T-helper 1 cell treated with Interleukin-12 subunit alpha and Interleukin-12 subunit beta and Interleukin-4 antibody, amounts not matched to agents 30 μg/mL and 1 μg/mL, for 36 hours (primary cell): ENCODE results near the gene RSAD1.

ENCODE experiments used
- H3K27ac Mint-ChIP-seq: one replicate; pipeline ENCODE4 v1.8.0; 2021; ENCODE audit warnings: mild to moderate bottlenecking, mixed read lengths
- H3K27me3 Mint-ChIP-seq: one replicate; pipeline ENCODE4 v1.8.0; 2021; ENCODE audit warnings: low read depth, mixed read lengths
- H3K36me3 Mint-ChIP-seq: one replicate; pipeline ENCODE4 v1.8.0; 2021; ENCODE audit warnings: low read depth, mixed read lengths
- H3K4me1 Mint-ChIP-seq: one replicate; pipeline ENCODE4 v1.8.0; 2021; ENCODE audit warnings: low read depth, mixed read lengths
- H3K4me3 Mint-ChIP-seq: one replicate; pipeline ENCODE4 v1.8.0; 2021; ENCODE audit warnings: mild to moderate bottlenecking, moderate library complexity, mixed read lengths
- H3K9me3 Mint-ChIP-seq: one replicate; pipeline ENCODE4 v1.8.0; 2021; ENCODE audit warnings: mixed read lengths

Gene RSAD1

DNA sequence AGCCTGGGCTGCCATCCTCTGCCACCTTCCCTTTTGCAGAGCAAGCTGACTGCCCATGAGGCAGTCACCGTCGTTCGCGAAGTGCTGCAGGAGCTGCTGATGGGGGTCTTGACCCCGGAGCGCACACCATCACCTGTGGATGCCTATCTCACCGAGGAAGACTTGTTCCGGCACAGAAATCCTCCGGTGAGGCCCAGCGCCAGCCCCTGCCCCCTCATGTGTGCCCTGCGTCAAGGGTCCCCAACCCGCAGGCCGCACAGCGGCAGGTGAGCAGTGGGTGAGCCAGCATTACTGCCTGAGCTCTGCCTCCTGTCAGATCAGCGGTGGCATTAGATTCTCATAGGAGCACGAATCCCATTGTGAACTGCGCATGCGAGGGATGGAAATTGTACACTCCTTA, 46.2 kb downstream of the RSAD1 start:
- H3K4me3 Mint-ChIP-seq = no peak overlapping the region
- no peak overlapping the region for H3K27ac Mint-ChIP-seq
- no peaks in the 10 kb centered on the region for H3K9me3 Mint-ChIP-seq
- no peaks in the 10 kb centered on the region for H3K4me1 Mint-ChIP-seq
- no peaks in the 10 kb centered on the region for H3K36me3 Mint-ChIP-seq
- peaks cover 8% of the 10 kb centered on the region for H3K27me3 Mint-ChIP-seq

DNA sequence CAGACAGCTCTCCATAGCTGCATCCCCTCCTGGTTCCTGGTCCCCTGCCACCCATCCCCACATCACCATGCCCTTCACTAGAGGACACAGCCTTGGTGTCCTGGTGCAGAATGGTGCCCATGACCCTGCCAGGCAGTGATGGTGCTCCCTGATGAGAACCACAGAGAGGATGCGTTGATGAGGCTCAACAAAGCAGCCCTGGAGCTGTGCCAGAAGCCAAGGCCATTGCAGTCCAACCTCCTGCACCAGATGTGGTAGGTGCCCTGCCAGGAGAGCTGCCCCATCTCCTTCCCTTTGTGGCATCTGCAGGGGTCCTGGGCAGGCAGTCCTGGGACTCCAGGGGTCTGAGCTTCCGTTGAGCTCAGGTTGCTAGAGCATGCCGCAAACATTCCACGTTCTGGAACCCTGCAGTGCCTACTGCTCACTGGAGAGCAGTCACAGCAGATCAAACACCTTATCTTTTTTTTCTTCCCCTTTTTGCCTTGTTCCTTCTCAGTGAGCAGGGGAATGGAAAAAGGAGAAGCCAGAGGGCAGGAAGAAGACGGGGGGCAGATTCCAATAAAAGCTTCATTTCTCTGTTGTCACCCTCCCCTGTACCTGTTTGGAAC, 48.6 kb downstream of the RSAD1 start:
- Mint-ChIP-seq H3K27ac (no peak overlapping the region), H3K36me3 (no peaks in the 10 kb centered on the region), H3K27me3 (peaks cover 25% of the 10 kb centered on the region), H3K9me3 (no peaks in the 10 kb centered on the region), H3K4me1 (no peaks in the 10 kb centered on the region), H3K4me3 (no peak overlapping the region)

DNA sequence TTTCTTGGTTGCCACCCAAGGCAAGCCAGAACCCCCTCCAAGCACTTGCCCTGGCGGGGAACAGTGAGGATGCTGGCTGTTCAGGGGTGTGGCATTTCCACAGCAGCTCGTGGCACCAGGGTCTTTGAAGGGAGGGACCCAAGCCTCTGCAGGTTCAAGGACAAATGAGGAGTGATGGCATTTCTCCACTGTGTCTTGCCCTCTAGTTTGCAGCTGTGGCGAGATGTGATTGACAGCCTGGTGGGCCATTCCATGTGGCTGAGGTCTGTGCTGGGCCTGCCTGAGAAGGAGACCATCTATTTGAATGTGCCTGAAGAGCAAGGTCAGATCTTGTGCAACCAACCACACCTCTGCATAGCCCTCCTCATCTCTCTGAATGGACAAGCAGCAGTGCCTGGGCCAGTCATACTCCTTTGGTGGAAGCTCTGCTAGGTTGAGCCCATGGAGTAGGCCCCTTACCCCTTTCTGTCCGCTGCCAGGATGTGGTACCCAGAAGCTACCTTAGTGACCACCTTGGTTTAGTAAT, 49.4 kb downstream of the RSAD1 start:
- H3K27me3 Mint-ChIP-seq = peaks cover 30% of the 10 kb centered on the region
- no peak overlapping the region for H3K27ac Mint-ChIP-seq
- no peaks in the 10 kb centered on the region for H3K4me1 Mint-ChIP-seq
- H3K9me3 Mint-ChIP-seq = no peaks in the 10 kb centered on the region
- H3K36me3 Mint-ChIP-seq = no peaks in the 10 kb centered on the region
- H3K4me3 Mint-ChIP-seq = no peak overlapping the region

DNA sequence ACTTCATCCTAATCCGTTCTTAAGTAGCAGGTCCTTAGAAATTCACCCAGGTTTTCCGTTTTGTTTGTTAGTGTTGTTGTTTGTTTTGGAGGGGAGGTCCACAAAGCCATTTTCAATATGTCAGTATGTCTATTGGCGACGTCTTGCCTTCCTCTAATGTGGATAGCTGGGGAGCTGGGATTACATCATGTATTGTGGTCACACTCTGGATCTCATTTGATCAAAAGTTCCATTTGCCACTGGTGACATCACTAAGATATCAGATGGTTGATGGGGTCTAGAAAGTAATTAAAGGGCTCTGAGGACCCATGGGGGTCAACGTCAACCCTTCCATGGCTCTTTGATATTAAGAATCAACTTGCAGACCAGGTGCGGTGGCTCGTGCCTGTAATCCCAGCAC, 51.2 kb downstream of the RSAD1 start:
- Mint-ChIP-seq H3K4me1 (peaks cover 3% of the 10 kb centered on the region), H3K27ac (no peak overlapping the region), H3K4me3 (no peak overlapping the region), H3K27me3 (peaks cover 48% of the 10 kb centered on the region), H3K9me3 (no peaks in the 10 kb centered on the region), H3K36me3 (no peaks in the 10 kb centered on the region)

DNA sequence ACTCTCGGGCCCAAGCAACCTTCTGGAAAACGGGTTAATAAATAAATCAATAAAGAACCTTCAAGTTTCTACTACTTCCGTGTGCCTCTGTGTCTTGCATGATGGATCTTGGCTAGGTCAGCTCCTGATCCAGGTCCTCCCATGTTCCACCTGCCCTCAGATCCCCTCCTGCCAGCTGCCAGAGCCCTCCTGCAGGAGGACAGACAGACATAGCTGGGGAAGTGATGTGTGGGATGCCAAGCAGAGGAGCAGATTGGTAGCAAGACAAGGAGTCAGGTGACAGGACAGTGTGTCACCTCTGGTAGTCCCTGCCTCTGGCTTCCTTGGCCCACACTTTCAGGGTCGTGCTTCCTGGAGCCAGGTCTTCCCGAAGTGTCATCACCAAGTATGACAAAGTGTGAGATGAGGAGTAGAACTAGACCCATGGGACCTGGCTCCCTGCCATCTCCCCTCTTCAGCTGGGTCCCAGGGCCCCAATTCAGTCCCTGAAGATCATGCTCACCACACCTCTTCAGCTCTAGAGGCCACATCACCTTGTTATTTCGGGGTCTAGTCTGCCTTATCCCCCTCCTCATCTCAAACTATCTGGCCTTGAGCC, 52.9 kb downstream of the RSAD1 start:
- Mint-ChIP-seq H3K4me3 (no peak overlapping the region), H3K27me3 (peaks cover 57% of the 10 kb centered on the region), H3K36me3 (no peaks in the 10 kb centered on the region), H3K27ac (no peak overlapping the region), H3K4me1 (peaks cover 3% of the 10 kb centered on the region), H3K9me3 (no peaks in the 10 kb centered on the region)

DNA sequence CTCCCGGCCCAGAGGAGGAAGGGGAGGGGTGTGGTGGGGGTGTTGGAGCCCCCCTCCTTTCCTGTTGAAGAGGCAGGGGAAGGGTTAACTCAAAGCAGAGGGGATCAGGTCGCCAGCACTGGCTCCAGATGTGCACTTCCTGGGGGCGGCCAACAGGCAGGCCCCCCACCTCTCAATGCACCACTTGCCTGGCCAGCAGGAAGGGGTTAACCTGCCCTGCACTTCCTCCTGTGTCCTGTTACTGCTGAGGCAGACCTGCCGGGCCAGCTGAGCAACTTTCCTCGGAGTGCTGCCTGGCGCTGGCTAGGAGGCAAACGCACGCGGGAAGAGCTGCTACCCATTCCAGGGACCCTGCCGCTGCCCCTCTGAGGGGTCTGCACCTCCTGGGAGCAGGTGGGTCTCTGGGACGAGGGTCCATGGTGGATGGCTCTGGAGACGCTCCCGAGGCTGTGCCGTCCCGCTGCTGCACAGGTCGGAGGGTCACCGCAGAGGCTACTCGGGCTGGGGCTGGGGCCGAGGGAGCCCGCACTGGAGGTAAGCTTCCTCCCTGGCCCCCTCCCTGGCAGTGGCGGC, 53.9 kb downstream of the RSAD1 start, which contains the start of gene EPN3:
Gene EPN3, plus strand, starts transcription at position 284 of the 573 bp plus-strand sequence. CDS start 3,822 bp downstream, outside the sequence.
- Mint-ChIP-seq H3K27me3 (peaks cover 57% of the 10 kb centered on the region), H3K4me1 (peaks cover 3% of the 10 kb centered on the region), H3K4me3 (no peak within 1 kb of the TSS), H3K9me3 (no peaks in the 10 kb centered on the region), H3K27ac (no peak within 1 kb of the TSS), H3K36me3 (no peaks in the 10 kb centered on the region)

DNA sequence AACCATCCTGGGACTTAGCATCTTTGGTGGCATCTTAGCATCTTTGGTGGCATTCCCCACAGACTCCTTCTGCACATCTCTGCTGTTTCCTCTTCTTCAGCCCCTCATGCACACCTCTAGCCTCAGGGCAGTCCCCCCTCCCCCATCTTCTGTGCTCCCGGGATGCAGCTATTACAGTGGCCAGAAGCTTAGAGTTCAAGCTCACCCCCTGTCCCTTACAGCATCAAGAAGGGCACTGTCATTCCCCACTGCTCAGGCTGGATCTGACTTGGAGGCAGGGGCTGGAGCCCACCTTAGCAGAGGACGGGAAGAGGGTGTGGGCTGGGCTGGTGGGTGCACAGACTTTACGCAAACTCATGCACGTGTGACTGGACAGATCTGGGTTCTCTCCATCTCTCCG, 54.5 kb downstream of the RSAD1 start:
- no peaks in the 10 kb centered on the region for H3K9me3 Mint-ChIP-seq
- no peak overlapping the region for H3K4me3 Mint-ChIP-seq
- H3K27me3 Mint-ChIP-seq = peaks cover 57% of the 10 kb centered on the region
- peaks cover 3% of the 10 kb centered on the region for H3K4me1 Mint-ChIP-seq
- H3K27ac Mint-ChIP-seq = no peak overlapping the region
- H3K36me3 Mint-ChIP-seq = no peaks in the 10 kb centered on the region

DNA sequence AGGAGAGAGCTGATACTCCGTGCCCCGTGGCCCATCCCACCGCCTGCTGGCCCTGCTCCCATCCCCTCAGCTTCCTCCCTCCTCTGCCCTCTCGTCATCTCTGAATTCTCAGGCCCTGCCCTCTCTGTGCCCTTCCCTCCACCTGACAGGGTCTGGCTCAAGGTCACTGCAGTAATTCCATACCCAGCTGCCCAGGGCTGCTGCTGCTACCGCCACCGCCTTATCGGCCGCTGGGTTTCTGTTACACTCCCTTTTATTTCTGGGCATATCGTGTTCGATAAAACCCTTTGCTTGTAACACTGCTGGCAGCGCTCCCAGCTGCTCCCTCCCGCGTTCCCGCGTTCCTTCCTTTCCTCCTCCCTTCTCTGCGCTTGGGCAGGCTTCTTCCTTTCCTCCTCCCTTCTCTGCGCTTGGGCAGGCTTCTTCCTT, 55.1 kb downstream of the RSAD1 start:
- H3K4me1 Mint-ChIP-seq = peaks cover 3% of the 10 kb centered on the region
- peaks cover 57% of the 10 kb centered on the region for H3K27me3 Mint-ChIP-seq

DNA sequence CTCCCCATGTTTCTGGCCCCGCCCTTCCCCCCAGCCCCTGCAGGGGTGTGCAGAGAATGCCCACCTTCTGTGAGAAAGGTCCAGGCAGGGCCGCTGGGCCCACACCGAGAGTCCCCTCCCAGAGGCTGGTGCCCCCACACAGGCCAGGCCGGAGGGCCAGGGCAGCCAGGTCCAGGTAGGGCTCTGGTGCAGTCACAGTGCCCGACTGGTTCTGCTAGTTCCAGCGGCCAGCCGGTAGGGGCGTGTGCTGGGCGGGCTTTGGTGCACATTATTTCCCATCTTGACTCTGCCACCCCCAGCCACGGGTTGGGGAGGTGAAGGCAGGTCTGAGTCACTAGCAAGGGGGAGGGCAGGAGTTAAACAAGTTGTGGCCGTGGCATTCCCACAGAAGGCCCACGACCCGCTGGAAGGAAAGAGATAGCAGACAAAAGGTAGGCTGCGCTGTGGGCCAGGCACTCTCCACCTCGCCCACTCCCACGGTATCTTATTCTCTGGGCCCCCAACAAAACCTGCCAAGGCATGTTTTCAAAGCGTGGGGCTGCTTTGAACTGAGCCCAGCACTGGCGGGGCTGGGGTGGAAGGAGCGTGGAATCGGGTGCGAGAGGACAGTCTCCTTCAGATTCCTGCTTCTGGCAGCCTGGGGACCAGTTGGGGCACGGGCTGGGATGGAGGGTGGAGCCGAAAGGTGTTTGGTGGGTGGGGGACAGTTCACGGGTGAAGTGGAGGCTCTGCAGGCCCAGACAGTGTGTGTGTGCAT, 55.7 kb downstream of the RSAD1 start:
- no peak overlapping the region for H3K4me3 Mint-ChIP-seq
- peaks cover 3% of the 10 kb centered on the region for H3K4me1 Mint-ChIP-seq
- no peaks in the 10 kb centered on the region for H3K36me3 Mint-ChIP-seq
- H3K9me3 Mint-ChIP-seq = no peaks in the 10 kb centered on the region
- no peak overlapping the region for H3K27ac Mint-ChIP-seq
- H3K27me3 Mint-ChIP-seq = peaks cover 53% of the 10 kb centered on the region

More for the DNA sequence above, 55.1 kb downstream of the RSAD1 start:
- H3K36me3 Mint-ChIP-seq = no peaks in the 10 kb centered on the region
- no peaks in the 10 kb centered on the region for H3K9me3 Mint-ChIP-seq
- H3K27ac Mint-ChIP-seq = no peak overlapping the region
- no peak overlapping the region for H3K4me3 Mint-ChIP-seq

DNA sequence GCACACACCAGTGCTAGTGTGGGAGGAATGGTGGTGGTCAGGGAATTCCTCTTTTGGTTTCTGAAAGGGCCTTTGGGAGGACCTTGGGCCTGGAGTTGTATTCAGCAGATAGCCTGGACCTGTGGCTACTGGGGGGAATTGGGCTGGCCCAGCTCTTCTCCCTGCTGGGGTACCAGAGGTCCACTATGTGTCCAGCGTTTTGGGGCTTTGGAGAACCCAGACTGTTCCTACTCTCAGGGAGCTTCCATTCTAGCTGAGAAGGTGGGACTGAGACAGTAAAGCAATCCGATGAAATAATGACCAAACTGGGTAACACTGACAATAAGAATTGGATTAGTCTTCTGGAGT, 56.3 kb downstream of the RSAD1 start:
- peaks cover 48% of the 10 kb centered on the region for H3K27me3 Mint-ChIP-seq
- H3K4me1 Mint-ChIP-seq = peaks cover 3% of the 10 kb centered on the region
- H3K9me3 Mint-ChIP-seq = no peaks in the 10 kb centered on the region
- H3K4me3 Mint-ChIP-seq = no peak overlapping the region
- H3K36me3 Mint-ChIP-seq = no peaks in the 10 kb centered on the region
- H3K27ac Mint-ChIP-seq = no peak overlapping the region

DNA sequence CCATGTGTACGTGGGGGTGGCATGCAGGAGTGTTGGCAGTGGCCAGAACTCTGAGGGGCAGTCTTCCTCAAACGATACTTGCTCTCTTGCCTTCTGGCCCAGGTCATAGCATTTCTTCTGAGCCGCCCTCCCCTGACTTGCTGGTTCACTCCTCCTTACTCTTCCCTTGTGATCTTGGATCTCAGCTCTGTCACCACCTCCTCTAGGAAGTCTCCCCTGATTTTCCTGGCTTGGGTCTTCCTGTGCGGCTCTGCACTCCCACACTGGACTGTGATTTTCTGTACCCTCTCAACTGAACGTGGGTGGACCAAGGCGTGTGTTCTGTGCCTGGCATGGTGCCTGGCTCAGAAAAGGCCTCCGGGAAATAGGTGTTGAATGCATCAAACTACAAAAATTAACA, 56.7 kb downstream of the RSAD1 start:
- H3K36me3 Mint-ChIP-seq = no peaks in the 10 kb centered on the region
- peaks cover 3% of the 10 kb centered on the region for H3K4me1 Mint-ChIP-seq
- no peak overlapping the region for H3K4me3 Mint-ChIP-seq
- H3K27ac Mint-ChIP-seq = no peak overlapping the region
- H3K27me3 Mint-ChIP-seq = peaks cover 47% of the 10 kb centered on the region
- no peaks in the 10 kb centered on the region for H3K9me3 Mint-ChIP-seq
